CD14-positive monocyte (primary cell): ENCODE results near the gene STOML2. TPM values are rescaled to one million over a fixed set of nuclear protein-coding genes. Genes with fewer than 3 reads are reported as not detected.
A peak's percentile ranks its signal among the peaks of the same experiment; 100 is the strongest.

Source experiments
- DNase-seq, 3 donors: peaks; one replicate each; pipeline ENCODE4 v3.0.0-alpha.2; 2011 to 2022
- H2AFZ ChIP-seq: 2 replicates; pipeline ENCODE4 v1.6.0; 2012; ENCODE audit warnings: mild to moderate bottlenecking, low read depth, low read length, inconsistent platforms; ENCODE audit not compliant: insufficient read depth, poor library complexity, severe bottlenecking
- H3K27ac ChIP-seq, 2 donors: 1 replicate in 1 of 2; 2 replicates in 1 of 2; pipeline ENCODE4 v1.5.1; 2012 to 2013; ENCODE audit warnings: low read length in 2 of 2, control low read depth in 1 of 2, inconsistent platforms in 1 of 2, low read depth in 1 of 2, mild to moderate bottlenecking in 1 of 2
- H3K27me3 ChIP-seq, 2 donors: one replicate each; pipeline versions ENCODE4 v1.6.0 to v1.6.1; 2011 to 2013; ENCODE audit warnings: low read length in 2 of 2; ENCODE audit not compliant: control insufficient read depth in 2 of 2, insufficient read depth in 2 of 2
- H3K36me3 ChIP-seq, 2 donors: replicated peaks in 1 of 2; 1 replicate in 1 of 2; 2 replicates in 1 of 2; pipeline versions ENCODE4 v1.5.1 to v1.6.1; 2012 to 2013; ENCODE audit warnings: low read length in 2 of 2, control low read depth in 1 of 2, inconsistent platforms in 1 of 2, mild to moderate bottlenecking in 1 of 2; ENCODE audit not compliant: insufficient read depth in 2 of 2, control insufficient read depth in 1 of 2
- H3K4me1 ChIP-seq, 2 donors: 1 replicate in 1 of 2; 2 replicates in 1 of 2; pipeline versions ENCODE4 v1.5.1 to v1.6.1; 2012 to 2013; ENCODE audit warnings: low read length in 2 of 2, control low read depth in 1 of 2, inconsistent platforms in 1 of 2, mild to moderate bottlenecking in 1 of 2, moderate library complexity in 1 of 2; ENCODE audit not compliant: insufficient read depth in 2 of 2, control insufficient read depth in 1 of 2
- H3K4me2 ChIP-seq: replicated peaks from 2 replicates; pipeline ENCODE3; 2012; ENCODE audit warnings: low read length, moderate library complexity, mild to moderate bottlenecking; ENCODE audit not compliant: poor library complexity, severe bottlenecking; ENCODE audit errors: extremely low read depth
- H3K4me3 ChIP-seq, 3 experiments: fragments of 200-600 bp in 1 of 3; sonication (generic) in 1 of 3; replicated peaks in 1 of 3; 1 replicate in 2 of 3; 2 replicates in 1 of 3; pipeline ENCODE4 v1.5.1; 2011 to 2013; ENCODE audit warnings: low read length in 3 of 3, mild to moderate bottlenecking in 3 of 3, control low read depth in 2 of 3, low read depth in 2 of 3, inconsistent platforms in 1 of 3, moderate library complexity in 1 of 3
- H3K79me2 ChIP-seq: 2 replicates; pipeline ENCODE4 v1.6.0; 2012; ENCODE audit warnings: mild to moderate bottlenecking, control low read depth, inconsistent platforms, low read length, moderate library complexity; ENCODE audit not compliant: insufficient read depth
- H3K9ac ChIP-seq: 2 replicates; pipeline ENCODE4 v1.6.0; 2017; ENCODE audit warnings: low read length, mild to moderate bottlenecking; ENCODE audit not compliant: insufficient read depth, poor library complexity, severe bottlenecking
- H3K9me3 ChIP-seq, 2 donors: replicated peaks in 1 of 2; 1 replicate in 1 of 2; 2 replicates in 1 of 2; pipeline versions ENCODE4 v1.5.1 to v1.6.1; 2012 to 2013; ENCODE audit warnings: low read length in 2 of 2, control low read depth in 1 of 2; ENCODE audit not compliant: control insufficient read depth in 1 of 2, insufficient read depth in 1 of 2
- H4K20me1 ChIP-seq: 2 replicates; pipeline ENCODE4 v1.6.0; 2012; ENCODE audit warnings: mild to moderate bottlenecking, low read length, control low read depth, moderate library complexity; ENCODE audit not compliant: insufficient read depth
- H3K27ac Mint-ChIP-seq, 7 donors: one replicate each; pipeline ENCODE4 v1.8.0; 2020; ENCODE audit warnings: mild to moderate bottlenecking in 7 of 7, mixed read lengths in 7 of 7, moderate library complexity in 6 of 7, inconsistent platforms in 2 of 7
- H3K27me3 Mint-ChIP-seq, 3 donors: one replicate each; pipeline ENCODE4 v1.8.0; 2021 to 2022; ENCODE audit warnings: low read depth in 3 of 3, mild to moderate bottlenecking in 3 of 3, mixed read lengths in 3 of 3, moderate library complexity in 3 of 3, inconsistent platforms in 1 of 3
- H3K36me3 Mint-ChIP-seq, 2 donors: one replicate each; pipeline ENCODE4 v1.8.0; 2020; ENCODE audit warnings: mixed read lengths in 2 of 2, inconsistent platforms in 1 of 2, mild to moderate bottlenecking in 1 of 2
- H3K4me1 Mint-ChIP-seq: one replicate; pipeline ENCODE4 v1.8.0; 2020; ENCODE audit warnings: mild to moderate bottlenecking, mixed read lengths
- H3K4me3 Mint-ChIP-seq, 2 donors: one replicate each; pipeline ENCODE4 v1.8.0; 2020; ENCODE audit warnings: mild to moderate bottlenecking in 2 of 2, mixed read lengths in 2 of 2, moderate library complexity in 1 of 2
- H3K9me3 Mint-ChIP-seq, 7 donors: one replicate each; pipeline ENCODE4 v1.8.0; 2020 to 2022; ENCODE audit warnings: mixed read lengths in 7 of 7, mild to moderate bottlenecking in 6 of 7, moderate library complexity in 6 of 7, inconsistent platforms in 2 of 7
- WGBS: methylation state at CpG from one replicate; pipeline ENCODE4 v1.1.5; 2013; ENCODE audit warnings: missing lambda C conversion rate; ENCODE audit not compliant: insufficient coverage; 5-methylcytosine and 5-hydroxymethylcytosine counted together
- intact Hi-C, 2 donors: fragments of 100-400 bp; cut with micrococcal nuclease; formaldehyde crosslinking; loops; one replicate each; pipeline versions ENCODE4 v1.15.0 to v1.15.1; 2023
- polyA plus RNA-seq, 3 donors: library from polyadenylated mRNA; depleted of rRNA in 1 of 3; unstranded in 2 of 3; stranded (reverse) in 1 of 3; fragments of 300-500 nt in 2 of 3; fragments of >200 nt in 1 of 3; fragmentation: Illumina TruSeq in 2 of 3; gene quantifications; 1 replicate in 2 of 3; 2 replicates in 1 of 3; pipeline ENCODE4 v1.2.3, GENCODE V29; 2012 to 2021
- TF ChIP-seq, protein P1 (sequence below): fragments of 200-600 bp; IDR thresholded peaks from one replicate; pipeline ENCODE4 v1.8.0; 2022; ENCODE audit warnings: antibody characterized with exemption, mild to moderate bottlenecking

The STOML2 gene
- polyA plus RNA-seq, 3 donors = 45.5 to 62.0 (median 50.3) TPM

DNA sequence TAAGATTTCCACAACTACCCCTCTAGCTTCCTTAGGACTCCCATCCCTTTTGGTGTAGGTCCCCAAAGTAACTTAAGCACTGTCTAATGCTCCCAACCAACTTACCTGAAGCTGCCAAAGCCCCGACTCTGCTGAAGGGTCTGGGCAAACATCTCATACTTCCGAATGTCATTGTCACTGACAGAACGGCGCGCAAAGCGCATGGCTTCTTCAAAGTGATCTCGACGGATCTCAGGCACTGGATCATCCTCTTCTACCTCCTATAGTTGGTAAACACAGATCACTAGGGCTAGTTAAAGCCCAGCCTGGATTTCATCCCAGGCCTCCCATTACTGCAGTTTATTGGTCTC is 45.7 kb downstream of the STOML2 start:
- Histone ChIP-seq H3K79me2 (no peaks in the 10 kb centered on the region), H3K36me3 (peaks cover 69 to 100% of the 10 kb centered on the region in 2 donors), H2AFZ (no peak overlapping the region), H3K9ac (no peak overlapping the region), H4K20me1 (peaks cover 54% of the 10 kb centered on the region), H3K4me3 (no peak overlapping the region), H3K4me1 (no peaks in the 10 kb centered on the region), H3K9me3 (no peaks in the 10 kb centered on the region), H3K27ac (no peak overlapping the region), H3K27me3 (no peaks in the 10 kb centered on the region), H3K4me2 (no peak overlapping the region)
- peak overlapping the region in 1 of 7 donors; percentile 7 for H3K27ac Mint-ChIP-seq
- WGBS = 97% methylated on average over 8 of the region's 8 CpGs
- no peaks in the 10 kb centered on the region for H3K9me3 Mint-ChIP-seq
- H3K4me3 Mint-ChIP-seq = no peak overlapping the region
- peaks cover 0 to 1% (median 0%) of the 10 kb centered on the region in 3 donors for H3K27me3 Mint-ChIP-seq
- intact Hi-C loops = no loop called here
- no peak for DNase-seq
- TF ChIP-seq, protein P1, sequence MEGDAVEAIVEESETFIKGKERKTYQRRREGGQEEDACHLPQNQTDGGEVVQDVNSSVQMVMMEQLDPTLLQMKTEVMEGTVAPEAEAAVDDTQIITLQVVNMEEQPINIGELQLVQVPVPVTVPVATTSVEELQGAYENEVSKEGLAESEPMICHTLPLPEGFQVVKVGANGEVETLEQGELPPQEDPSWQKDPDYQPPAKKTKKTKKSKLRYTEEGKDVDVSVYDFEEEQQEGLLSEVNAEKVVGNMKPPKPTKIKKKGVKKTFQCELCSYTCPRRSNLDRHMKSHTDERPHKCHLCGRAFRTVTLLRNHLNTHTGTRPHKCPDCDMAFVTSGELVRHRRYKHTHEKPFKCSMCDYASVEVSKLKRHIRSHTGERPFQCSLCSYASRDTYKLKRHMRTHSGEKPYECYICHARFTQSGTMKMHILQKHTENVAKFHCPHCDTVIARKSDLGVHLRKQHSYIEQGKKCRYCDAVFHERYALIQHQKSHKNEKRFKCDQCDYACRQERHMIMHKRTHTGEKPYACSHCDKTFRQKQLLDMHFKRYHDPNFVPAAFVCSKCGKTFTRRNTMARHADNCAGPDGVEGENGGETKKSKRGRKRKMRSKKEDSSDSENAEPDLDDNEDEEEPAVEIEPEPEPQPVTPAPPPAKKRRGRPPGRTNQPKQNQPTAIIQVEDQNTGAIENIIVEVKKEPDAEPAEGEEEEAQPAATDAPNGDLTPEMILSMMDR = no peak
- H3K4me1 Mint-ChIP-seq = no peaks in the 10 kb centered on the region
- H3K36me3 Mint-ChIP-seq = peaks cover 82 to 100% of the 10 kb centered on the region in 2 donors

DNA sequence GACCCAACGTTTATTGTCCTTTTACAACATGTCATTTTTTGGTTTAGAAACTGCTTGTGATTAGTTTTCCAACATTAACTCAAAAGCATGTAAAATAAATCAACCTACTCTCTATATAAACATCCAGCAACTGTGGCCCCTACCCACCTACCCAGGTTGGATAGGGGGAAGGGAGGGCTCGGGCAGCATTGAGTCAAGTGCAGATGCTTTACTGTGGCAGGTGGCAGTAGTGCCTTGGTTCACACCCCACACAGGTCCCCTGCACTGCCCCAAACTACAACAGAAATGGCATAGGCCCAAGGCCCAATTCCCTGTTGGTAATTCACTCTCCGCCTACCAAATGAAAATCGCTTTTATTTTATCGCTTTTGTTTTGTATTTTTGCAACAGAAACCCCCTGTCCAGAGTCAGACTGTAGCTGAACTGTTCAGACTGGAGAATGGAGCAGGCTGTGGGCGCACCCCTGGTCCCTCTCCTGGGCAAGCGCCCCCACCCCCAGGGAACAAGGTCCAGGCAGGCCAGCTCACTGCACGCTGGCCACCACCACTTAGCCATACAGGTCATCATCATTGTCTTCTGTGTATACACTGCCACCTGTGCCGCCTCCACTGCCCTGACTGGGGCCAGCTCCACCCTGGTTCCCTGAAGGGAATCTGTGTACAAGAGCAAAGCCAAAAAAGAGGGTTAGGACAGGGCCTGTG is 46.2 kb downstream of the STOML2 start:
- H2AFZ ChIP-seq = no peak overlapping the region
- Mint-ChIP-seq H3K27ac (peak overlapping the region in 3 of 7 donors; percentile 1 to 81 (median 71)), H3K27me3 (peaks cover 0 to 1% (median 0%) of the 10 kb centered on the region in 3 donors), H3K9me3 (no peaks in the 10 kb centered on the region), H3K4me3 (no peak overlapping the region), H3K4me1 (no peaks in the 10 kb centered on the region), H3K36me3 (peaks cover 80 to 100% of the 10 kb centered on the region in 2 donors)
- H3K4me2 ChIP-seq = no peak overlapping the region
- no peaks in the 10 kb centered on the region for H3K9me3 ChIP-seq
- intact Hi-C loops = no loop called here
- no peaks in the 10 kb centered on the region for H3K79me2 ChIP-seq
- no peaks in the 10 kb centered on the region for H3K4me1 ChIP-seq
- H4K20me1 ChIP-seq = peaks cover 48% of the 10 kb centered on the region
- 100% methylated on average over 3 of the region's 9 CpGs for WGBS
- H3K27me3 ChIP-seq = no peaks in the 10 kb centered on the region
- no peak overlapping the region for H3K4me3 ChIP-seq
- H3K9ac ChIP-seq = no peak overlapping the region
- peaks cover 65 to 99% of the 10 kb centered on the region in 2 donors for H3K36me3 ChIP-seq
- no peak overlapping the region for H3K27ac ChIP-seq
- TF ChIP-seq, protein P1 = no peak
- no peak for DNase-seq
